Hematopoietic multipotent progenitor cell treated with erythropoietin and hydrocortisone succinate and interleukin-3 and kit ligand, for 6 days (in vitro differentiated cells): Measurements from ENCODE around the gene SLC66A1.

Experiments
- DNase-seq: peaks from one replicate; pipeline ENCODE4 v3.0.0-alpha.2; 2015

Gene SLC66A1

DNA sequence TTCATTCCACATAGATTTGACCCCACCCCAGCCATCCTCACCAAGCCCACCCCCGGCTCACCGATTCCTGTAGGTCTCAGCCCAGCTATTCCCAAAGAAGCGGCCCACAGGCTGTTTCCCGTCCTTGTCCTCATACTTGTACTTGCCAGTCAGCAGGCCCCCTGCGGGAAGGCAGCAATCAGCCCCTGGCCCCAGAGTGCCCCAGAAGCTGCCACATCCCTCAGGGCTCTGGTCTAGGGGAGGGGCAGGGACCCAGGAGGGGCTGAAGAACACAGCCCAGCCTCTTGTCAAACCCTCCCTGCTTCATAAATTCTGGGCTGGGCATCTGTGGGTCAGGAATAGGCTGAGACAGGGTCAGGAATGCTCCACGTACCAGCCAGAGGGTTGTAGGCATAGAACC, 5.2 kb upstream of the SLC66A1 start:
- no peak for DNase-seq

DNA sequence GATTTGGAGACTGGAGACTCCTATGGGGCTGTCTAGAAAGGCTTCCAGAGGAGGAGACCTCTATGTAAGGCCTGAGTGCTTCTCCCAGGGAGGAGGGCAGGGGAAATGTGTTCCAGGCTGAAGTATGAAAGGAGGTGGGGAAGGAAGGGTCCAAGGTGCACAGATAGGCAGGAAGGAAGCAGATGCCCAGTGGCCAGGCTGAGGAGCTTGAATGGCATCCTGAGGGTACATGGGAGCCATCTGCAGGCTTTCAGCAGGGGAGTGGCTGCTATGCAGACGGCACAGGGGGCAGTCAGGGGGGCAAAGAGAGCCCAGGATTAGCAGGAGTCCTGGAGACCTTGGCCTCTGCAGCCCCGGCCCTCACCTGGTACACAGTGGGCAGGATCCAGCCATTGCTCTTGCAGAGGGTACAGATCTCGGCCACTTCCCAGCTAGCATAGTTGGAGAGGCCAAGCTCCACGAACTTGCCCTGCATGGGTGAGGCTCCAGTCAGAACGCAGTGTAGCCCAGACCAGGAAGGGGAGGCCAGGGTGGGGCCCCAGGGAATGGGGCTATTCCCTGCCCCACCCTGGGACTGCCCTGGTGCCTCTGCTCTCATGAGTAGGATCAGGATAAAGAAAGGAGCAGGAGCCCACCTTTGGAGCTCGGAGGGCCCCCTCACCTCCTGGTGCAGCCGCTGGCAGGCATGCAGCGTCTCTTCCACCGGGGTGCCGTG, 4.2 kb upstream of the SLC66A1 start:
- no peak for DNase-seq

DNA sequence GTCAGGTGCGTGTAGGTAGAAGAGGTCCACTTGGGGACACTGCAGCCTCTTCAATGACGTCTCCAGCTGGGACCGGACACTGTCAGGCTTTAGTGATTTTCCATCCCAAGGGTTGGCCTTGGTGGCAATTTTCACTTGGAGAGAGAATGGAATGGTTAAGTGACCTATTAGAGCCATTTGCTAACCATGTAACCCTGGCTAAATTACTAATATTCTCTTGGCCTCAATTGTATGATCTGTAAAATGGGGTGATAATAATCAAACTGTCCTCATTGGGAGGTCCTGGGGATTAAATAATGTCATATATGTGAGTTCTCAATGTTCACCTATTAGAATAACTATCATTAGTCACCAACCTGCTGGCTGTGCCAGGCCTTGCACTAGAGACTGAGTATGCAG, 3.6 kb upstream of the SLC66A1 start:
- no peak for DNase-seq

DNA sequence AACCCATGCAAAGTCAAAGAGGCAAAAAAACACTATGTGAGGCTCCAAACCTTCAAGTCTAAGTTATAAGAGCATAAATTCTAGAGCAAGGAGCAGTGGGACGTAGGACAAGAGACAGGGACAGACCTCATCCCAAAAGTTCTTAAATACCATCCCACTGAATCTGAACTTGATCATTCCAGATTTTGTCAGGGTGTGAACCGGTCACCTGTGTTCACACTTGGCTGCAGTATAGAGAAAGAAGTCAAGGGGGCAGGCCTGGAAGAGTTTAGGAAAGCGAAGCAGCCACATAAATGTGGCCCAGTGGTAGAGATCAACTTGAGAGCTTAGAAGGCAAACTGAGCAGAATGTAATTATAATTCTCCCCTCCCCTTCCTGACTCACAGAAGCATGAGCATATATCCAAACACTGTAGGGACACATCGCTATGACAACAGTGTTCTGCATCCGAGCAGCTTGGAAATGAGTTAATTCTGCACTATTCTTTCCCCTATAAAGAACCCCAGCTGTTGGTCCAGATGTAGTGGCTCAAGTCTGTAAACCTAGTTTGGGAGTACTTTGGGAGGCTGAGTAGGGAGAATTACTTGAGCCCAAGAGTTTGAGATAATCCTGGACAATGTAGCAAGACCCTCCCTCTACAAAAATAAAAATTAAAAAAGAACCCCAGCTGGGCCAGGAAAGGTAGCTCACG, 2.9 kb upstream of the SLC66A1 start:
- no peak for DNase-seq

DNA sequence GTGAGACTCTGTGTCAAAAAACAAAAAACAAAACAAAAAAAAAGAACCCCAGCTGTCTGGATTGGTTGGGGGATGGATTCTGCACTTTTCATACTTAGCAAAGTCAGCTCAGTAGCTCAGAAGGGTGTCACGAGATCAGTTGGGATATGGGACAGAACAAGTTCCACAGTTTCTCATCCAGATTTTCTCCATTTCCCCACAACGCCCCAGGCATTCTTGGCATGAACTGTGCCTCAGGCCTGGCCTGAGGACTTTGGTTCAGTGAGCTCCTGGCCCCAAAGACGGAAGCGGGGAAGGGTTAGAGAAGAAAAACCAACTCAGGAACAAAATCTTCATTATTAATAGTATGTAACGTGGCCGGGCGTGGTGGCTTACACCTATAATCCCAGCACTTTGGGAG, 2.1 kb upstream of the SLC66A1 start:
- no peak for DNase-seq

DNA sequence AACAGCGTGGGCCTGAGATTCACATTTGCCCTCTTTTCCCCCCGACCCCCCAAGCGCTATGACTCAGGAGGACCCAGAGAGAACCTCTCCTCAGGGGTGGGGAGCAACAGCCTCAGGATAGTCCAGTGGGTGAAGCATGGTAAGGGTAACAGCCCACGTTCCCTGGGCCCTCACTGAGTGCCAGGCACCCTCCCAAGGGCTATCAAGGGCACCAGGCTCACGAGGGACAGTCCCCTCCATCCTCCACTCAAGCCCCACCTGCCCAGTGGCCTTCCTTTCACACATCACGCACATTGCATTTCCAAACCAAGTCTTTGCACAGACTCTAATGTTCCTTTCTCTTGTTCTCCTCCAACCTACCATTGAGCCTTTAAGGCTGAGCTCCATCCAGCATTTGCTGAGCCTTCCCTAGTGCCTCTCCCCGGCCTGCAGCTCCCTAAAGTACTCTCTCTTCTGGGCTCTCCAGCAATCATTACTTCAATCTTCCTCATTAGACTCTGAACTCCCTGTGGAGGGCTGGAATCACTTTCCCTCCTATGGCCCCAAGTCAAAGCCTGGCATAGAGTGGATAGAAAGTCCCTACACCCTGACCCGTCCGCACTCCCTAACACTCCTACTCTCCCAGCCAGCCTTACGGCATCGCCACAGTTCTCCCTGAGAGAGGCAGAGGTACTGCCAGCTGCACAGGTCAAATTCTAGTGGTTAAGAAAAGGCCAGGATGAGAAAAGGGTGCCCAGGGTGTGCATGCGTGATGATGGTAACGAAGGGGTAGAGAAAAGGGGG, 1.2 kb upstream of the SLC66A1 start:
- peak; percentile 26 for DNase-seq

DNA sequence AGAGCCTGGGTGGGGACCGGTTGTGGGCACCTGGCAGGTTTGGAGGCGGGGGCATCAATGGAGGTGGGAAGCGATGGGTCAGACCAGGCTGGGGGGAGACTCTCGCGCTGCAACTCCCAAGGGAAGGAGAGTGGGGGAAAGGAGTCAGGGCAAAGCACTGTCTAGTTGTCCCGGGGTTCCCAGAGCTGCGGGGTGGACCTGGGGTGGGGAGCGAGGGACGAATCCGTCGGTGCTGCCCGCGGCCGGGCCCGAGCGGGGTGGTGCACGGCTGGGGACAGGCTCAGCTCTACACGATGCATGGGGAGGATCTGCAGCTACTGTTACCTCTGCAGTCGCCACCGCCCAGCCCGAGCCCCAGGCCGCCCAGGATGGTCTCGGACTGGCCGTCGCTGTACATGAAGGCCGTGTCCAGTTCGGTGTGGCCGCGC, 609 bp upstream of the SLC66A1 start:
- DNase-seq: peak; percentile 22

DNA sequence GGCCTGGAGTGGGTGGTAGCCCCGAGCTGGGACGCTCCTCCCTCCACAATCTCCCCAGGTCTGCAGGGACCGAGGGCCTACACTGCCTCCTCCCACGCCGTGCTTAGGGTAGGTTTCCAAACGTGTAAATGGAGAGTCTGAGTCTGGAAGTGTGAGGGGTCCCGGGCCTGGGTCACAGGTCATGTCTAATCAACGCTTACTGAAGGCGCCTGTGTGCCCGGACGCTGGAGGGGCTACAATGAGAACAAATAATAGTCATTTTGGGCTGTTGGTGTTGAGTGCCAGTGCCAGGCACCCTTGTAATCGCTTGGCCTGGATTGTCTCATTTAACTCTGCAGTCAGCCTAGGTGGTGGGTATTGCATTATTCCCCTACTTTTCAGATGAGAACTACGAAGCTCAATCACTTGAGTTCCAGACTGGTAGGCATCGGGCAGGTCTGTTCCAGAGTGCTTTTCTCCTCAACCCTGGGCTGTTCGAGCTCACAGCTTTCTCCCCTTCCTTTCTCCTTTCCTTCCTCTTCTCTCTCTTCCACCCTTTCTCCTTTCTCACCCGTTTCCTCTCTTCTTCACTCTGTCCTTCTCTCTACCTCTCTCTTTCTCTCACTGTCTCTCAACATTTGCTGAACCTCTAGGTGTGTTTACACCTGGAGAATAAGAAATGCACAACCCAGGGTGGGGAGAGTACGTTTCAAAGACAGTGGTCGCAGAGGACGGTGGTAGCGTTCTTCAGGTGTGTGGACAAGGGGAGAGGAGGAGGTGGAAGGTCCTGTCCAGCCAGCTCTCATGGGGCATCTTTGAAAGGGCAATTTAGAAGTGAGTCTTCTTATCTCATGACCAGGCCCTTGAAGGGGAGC, 883 bp downstream of the SLC66A1 start:
- peak; percentile 83 for DNase-seq

DNA sequence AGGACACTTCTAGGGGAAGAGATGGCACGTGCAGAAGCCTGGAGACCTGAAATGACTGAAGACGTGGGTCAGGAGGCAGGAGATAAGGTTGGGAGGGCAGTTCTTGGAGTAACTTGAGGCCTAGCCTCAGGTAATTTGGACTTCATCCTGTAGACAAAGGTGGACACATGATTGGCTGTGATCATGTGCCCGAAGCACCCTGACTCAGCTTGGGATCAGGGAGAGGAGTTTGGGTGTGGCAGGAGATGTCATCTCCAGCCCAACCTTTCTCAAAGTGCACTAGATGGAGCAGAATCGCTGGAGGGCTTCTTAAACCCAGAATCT, 1.5 kb downstream of the SLC66A1 start:
- peak; percentile 41 for DNase-seq

DNA sequence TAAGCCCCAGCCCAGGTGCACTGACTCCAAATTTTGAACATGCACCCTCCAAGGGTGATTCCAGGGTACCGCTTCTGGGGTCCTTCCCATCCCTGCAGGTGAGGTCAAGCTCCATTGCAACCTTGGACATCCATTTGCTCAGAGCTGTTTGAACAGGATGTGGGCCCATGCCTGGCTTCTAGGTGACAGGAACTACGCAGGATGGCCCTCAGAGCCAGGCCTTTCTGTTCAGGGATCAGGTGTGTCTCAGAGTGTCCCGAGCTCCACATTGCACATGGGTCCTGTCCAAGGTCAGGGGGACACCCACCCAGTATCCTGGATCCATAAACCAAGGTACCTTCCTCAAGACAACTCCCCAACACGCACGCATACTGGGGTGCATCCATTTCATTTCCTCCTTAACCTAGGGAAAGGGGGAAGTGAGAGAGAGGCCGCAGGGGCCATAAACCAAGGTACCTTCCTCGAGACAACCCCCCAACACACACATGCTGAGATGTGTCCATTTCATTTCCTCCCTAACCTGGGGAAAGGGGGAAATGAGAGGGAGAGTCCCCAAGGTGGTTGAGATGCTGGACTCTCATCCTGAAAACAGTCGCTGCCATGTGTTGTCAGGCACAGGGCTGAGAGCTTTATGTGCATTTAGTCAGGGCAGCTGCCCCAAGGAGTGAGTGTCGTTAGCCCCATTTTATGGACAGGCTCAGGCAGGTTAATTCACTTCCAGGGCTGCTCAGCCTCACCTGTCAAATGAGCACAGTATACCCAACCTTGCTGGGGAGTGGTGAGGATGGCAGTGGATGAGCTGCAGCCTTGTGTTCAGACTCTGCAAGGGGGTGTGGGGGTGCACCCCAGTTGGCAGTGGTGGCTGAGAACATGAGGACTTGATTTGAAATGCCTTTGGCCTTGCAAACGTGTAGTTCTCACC, 2.1 kb downstream of the SLC66A1 start:
- no peak for DNase-seq

DNA sequence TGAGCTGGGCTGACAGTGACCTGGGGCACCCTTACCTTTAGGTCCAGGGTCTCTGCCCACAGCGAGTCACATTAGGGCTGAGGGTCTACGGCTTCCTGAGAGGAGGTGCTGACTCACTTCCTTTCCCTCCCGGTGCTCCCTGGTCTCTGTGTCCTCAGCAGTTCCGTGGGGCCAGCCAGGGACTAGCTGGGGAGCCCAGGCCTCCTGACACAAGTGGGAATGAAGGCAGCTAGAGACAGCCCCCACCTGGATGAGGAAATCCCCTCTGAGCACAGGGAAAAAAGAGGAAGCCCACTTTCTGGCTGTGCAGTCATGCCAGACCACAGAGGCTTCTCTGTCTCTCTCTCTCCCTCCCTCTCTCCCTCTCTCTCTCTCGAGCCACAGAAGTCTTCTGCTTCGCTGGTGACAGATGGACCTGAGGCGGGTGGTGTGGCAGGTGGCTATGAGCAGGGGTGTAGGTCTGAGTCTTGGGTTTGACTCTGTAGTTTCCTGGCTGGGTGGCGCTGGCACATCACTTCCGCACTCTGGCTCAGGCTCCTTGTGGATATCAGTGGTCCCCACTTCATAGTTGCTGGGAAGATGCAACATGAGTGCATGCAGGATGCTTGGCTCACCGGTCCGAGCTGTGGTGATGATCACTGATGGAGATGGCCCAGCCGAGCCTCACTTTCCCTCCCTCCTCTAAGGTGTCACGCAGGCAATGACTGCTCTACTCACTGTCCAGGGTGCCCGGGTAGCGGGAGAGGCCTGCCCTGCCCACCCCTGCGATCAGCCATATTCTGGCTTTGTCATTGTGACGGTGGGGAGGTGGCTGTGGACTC, 3.5 kb downstream of the SLC66A1 start:
- peak; percentile 59 for DNase-seq

DNA sequence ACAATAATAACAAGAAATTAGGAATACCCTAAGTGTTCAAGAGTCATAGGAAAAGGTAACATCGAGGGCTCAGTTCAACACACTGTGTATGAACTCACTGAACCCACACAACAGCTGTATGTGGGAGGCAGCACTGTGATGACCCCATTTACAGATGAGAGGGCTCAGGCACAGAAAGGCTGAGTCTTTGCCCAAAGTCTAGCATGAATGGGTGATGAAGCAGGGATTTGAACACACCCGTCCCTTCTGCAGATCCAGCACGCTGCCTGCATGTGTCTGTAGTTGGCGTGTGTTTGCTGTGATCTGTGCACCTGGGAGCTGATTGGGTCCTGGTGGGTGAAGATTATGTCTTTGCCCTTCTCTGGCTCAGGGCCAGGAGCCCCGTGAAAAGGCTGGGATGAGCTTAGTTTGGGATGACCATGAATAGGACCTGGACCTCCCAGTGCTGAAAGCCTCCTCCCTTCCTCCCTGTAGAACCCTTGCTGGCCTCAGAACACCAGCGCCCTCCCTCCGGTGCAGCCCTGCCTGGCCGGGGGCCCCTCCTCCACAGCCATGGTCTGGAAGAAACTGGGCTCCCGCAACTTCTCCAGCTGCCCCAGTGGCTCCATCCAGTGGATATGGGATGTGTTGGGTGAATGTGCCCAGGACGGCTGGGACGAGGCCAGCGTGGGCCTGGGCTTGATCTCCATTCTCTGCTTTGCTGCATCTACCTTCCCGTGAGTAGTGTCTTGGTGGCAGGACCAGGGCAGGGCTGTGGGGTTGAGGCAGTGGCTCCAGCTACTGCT, 5.2 kb downstream of the SLC66A1 start:
- no peak for DNase-seq

DNA sequence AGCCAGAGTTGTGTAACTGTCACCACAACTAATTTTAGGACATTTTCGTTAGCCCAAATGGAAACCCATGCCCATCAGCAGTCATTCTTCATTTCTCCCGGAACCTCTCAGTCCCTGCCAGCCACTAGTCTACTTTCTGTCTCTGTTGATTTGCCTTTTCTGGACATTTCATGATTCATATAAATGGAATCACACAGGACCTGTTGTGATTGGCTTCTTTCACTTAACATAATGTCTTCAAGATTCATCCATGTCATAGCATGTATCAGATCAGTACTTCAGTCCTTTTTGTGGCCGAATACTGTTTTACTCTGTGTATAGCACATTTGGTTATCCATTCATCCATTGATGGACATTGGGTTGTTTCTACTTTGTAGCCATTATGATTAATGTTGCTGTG, 7.1 kb downstream of the SLC66A1 start:
- DNase-seq: no peak

DNA sequence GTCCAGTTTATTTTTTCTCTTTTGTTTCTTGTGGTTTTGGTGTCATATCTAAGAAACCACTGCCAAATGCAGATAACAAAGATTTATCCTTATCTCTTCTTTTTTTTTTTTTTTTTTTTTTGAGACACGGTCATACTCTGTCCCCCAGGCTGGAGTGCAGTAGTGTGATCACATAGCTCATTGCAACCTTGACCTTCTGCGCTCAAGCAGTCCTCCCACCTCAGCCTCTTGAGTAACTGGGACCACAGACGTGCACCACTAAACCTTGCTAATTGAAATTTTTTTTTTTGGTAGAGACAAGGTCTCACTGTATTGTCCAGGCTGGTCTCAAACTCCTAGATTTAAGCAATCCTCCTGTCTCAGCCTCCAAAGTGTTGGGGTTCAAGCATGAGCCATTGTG, 8.9 kb downstream of the SLC66A1 start:
- DNase-seq: no peak

DNA sequence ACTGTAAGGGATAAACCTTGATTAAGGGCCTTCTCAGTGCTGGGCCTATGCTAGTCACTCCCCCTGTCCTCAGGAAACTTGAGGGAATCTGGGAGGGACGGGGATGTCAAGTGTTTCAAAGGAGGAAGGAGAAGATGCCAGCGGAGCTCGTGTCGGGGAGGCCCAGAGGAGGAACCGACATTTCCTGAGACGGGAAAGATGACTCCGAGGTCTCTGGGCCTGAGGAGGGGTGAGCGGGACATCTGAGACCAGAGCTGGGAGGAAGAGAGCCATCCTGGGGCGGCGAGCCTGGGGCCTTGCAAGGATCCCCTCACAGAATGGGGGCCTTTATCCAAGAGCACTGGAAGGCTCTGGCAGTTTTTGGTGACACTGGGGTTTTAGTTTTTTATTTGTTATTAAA, 10.4 kb downstream of the SLC66A1 start:
- DNase-seq: no peak

DNA sequence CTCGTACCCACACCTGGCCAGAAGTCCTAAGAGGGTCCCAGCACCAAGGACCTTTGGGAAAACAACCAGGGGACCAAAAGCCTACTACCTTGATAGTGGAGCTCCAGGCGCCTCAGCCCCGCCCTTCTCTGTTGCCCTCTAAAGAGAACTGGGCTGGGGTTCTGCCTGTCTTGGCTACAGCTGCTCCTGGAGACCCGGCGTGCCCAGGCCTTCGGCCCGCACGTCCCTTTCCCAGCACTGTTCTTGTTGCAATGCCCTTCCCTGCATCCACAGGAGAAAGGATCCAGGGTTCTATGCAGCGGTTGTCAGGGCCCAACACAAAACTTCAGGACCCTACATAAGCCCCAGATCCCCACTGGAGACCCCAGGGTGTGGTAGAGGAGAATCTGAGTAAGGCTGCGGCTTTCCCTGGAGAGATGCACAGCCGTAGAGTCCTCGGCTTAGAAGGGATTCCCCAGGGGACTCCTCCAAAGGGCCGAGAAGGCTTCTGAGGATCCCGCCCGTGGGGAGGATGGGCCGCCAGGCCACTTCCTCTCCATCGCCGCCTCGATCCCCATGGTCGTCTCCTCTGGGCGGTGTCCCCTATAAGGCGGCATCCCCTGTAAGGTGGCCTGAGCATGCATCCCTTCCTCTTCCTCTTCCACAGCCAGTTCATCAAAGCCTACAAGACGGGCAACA, 12.0 kb downstream of the SLC66A1 start:
- DNase-seq: no peak

DNA sequence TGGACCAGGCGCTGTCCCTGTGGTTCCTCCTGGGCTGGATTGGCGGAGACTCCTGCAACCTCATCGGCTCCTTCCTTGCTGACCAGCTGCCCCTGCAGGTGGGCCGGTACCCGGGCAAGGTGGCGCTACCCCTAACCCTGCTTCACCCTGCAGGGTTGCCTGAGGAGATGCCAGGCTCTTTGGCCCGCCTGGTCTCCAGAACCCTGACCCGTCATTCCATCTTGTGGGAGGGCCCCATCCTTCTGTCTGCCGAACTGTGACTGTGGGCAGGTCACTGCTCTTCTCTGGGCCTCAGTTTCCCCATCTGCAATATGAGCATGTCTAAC, 12.5 kb downstream of the SLC66A1 start:
- DNase-seq: no peak

DNA sequence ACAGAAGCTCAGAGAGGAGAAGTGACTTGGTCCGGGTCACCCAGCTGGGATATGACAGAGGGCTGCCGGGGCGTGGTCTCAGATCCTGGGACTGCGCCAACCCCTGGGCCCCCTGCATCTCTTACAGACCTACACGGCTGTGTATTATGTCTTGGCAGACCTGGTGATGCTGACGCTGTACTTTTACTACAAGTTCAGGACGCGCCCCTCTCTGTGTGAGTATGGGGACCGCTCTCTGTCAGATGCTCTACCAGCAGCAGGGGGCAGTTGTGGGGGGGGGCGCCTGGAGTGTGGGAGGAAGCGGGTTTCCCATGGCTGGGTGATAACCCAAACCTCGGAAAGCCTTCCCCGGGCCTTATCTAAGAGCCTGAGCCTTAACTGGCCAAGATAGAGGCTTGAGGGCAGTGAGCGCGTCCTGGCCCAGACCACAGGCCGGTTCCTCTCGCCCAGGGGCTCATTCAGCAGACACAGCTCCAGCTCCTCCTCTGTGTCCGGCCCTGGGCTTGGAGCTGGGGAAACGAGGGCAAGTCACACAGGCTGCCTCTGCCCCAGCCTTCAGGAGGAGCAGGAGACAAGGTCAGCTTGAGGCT, 13.3 kb downstream of the SLC66A1 start:
- peak; percentile 73 for DNase-seq
